ENCODE results near the gene LOXL1.
A peak's percentile ranks its signal among the peaks of the same experiment; 100 is the strongest.

LOXL1 gene

GRCh38 chr15:73926219-73927002 is at the start of gene LOXL1:
TSS of gene LOXL1 (plus strand) at chr15:73926462. CDS start at chr15:73926784, 322 bp downstream.
- ATAC-seq: no peak
- peaks cover 40% of the 10 kb centered on the region for H3K4me1 Mint-ChIP-seq
- H3K4me3 Mint-ChIP-seq: peak within 1 kb of the TSS; percentile 59
- H3K9me3 Mint-ChIP-seq: no peaks in the 10 kb centered on the region
- H3K36me3 Mint-ChIP-seq: no peaks in the 10 kb centered on the region
- H3K27me3 Mint-ChIP-seq: peaks cover 29% of the 10 kb centered on the region
- peak within 1 kb of the TSS; percentile 11 for H3K27ac Mint-ChIP-seq

GRCh38 chr15:73879426-73879825 is 46.8 kb upstream of the LOXL1 start:
- Mint-ChIP-seq H3K27me3 (peaks cover 62% of the 10 kb centered on the region), H3K4me3 (no peak overlapping the region), H3K9me3 (no peaks in the 10 kb centered on the region), H3K27ac (no peak overlapping the region), H3K4me1 (no peaks in the 10 kb centered on the region), H3K36me3 (no peaks in the 10 kb centered on the region)
- no peak for ATAC-seq

- H3K27me3 Mint-ChIP-seq: peaks cover 48% of the 10 kb centered on the region
- H3K4me3 Mint-ChIP-seq: no peak overlapping the region
- no peaks in the 10 kb centered on the region for H3K36me3 Mint-ChIP-seq
- H3K9me3 Mint-ChIP-seq: no peaks in the 10 kb centered on the region
- H3K4me1 Mint-ChIP-seq: peaks cover 5% of the 10 kb centered on the region
- no peak for ATAC-seq
- no peak overlapping the region for H3K27ac Mint-ChIP-seq
These were observed 44.5 kb upstream of the LOXL1 start for GRCh38 chr15:73881579-73882320.

- Mint-ChIP-seq H3K27me3 (peaks cover 48% of the 10 kb centered on the region), H3K4me1 (peaks cover 9% of the 10 kb centered on the region), H3K27ac (no peak overlapping the region), H3K9me3 (no peaks in the 10 kb centered on the region), H3K4me3 (no peak overlapping the region), H3K36me3 (no peaks in the 10 kb centered on the region)
- ATAC-seq: no peak
These were observed 43.4 kb upstream of the LOXL1 start for GRCh38 chr15:73882761-73883419.

- Mint-ChIP-seq H3K4me3 (no peak overlapping the region), H3K9me3 (no peaks in the 10 kb centered on the region), H3K27me3 (peaks cover 58% of the 10 kb centered on the region), H3K36me3 (no peaks in the 10 kb centered on the region), H3K4me1 (peaks cover 9% of the 10 kb centered on the region), H3K27ac (no peak overlapping the region)
- ATAC-seq: no peak
These were observed 42.1 kb upstream of the LOXL1 start for GRCh38 chr15:73884159-73884558.

GRCh38 chr15:73885954-73886700 is 40.1 kb upstream of the LOXL1 start:
- no peak overlapping the region for H3K4me3 Mint-ChIP-seq
- no peaks in the 10 kb centered on the region for H3K36me3 Mint-ChIP-seq
- H3K27me3 Mint-ChIP-seq: peaks cover 61% of the 10 kb centered on the region
- H3K27ac Mint-ChIP-seq: no peak overlapping the region
- peaks cover 9% of the 10 kb centered on the region for H3K4me1 Mint-ChIP-seq
- H3K9me3 Mint-ChIP-seq: no peaks in the 10 kb centered on the region
- ATAC-seq: no peak

- H3K4me3 Mint-ChIP-seq: no peak overlapping the region
- no peaks in the 10 kb centered on the region for H3K36me3 Mint-ChIP-seq
- ATAC-seq: peak; percentile 38
- no peak overlapping the region for H3K27ac Mint-ChIP-seq
- peaks cover 54% of the 10 kb centered on the region for H3K27me3 Mint-ChIP-seq
- peaks cover 9% of the 10 kb centered on the region for H3K4me1 Mint-ChIP-seq
- no peaks in the 10 kb centered on the region for H3K9me3 Mint-ChIP-seq
These were observed 39.4 kb upstream of the LOXL1 start for GRCh38 chr15:73886717-73887345.

- no peak for ATAC-seq
- H3K36me3 Mint-ChIP-seq: no peaks in the 10 kb centered on the region
- peaks cover 9% of the 10 kb centered on the region for H3K4me1 Mint-ChIP-seq
- H3K27ac Mint-ChIP-seq: no peak overlapping the region
- no peaks in the 10 kb centered on the region for H3K9me3 Mint-ChIP-seq
- peaks cover 47% of the 10 kb centered on the region for H3K27me3 Mint-ChIP-seq
- H3K4me3 Mint-ChIP-seq: no peak overlapping the region
These were observed 38.8 kb upstream of the LOXL1 start for GRCh38 chr15:73887481-73887880.

- H3K4me3 Mint-ChIP-seq: no peak overlapping the region
- peaks cover 38% of the 10 kb centered on the region for H3K27me3 Mint-ChIP-seq
- no peaks in the 10 kb centered on the region for H3K36me3 Mint-ChIP-seq
- peaks cover 5% of the 10 kb centered on the region for H3K9me3 Mint-ChIP-seq
- no peak for ATAC-seq
- H3K27ac Mint-ChIP-seq: no peak overlapping the region
- peaks cover 9% of the 10 kb centered on the region for H3K4me1 Mint-ChIP-seq
These were observed 37.8 kb upstream of the LOXL1 start for GRCh38 chr15:73888224-73889041.

- Mint-ChIP-seq H3K27ac (no peak overlapping the region), H3K27me3 (peaks cover 34% of the 10 kb centered on the region), H3K4me3 (no peak overlapping the region), H3K36me3 (no peaks in the 10 kb centered on the region), H3K9me3 (peaks cover 5% of the 10 kb centered on the region), H3K4me1 (peaks cover 9% of the 10 kb centered on the region)
- ATAC-seq: no peak
These were observed 37.1 kb upstream of the LOXL1 start for GRCh38 chr15:73889053-73889761.

- Mint-ChIP-seq H3K4me3 (no peak overlapping the region), H3K9me3 (peaks cover 5% of the 10 kb centered on the region), H3K4me1 (peaks cover 9% of the 10 kb centered on the region), H3K27ac (no peak overlapping the region), H3K27me3 (peaks cover 39% of the 10 kb centered on the region), H3K36me3 (no peaks in the 10 kb centered on the region)
- no peak for ATAC-seq
These were observed 36.5 kb upstream of the LOXL1 start for GRCh38 chr15:73889762-73890124.

- no peak for ATAC-seq
- no peak overlapping the region for H3K4me3 Mint-ChIP-seq
- peaks cover 8% of the 10 kb centered on the region for H3K9me3 Mint-ChIP-seq
- peaks cover 46% of the 10 kb centered on the region for H3K27me3 Mint-ChIP-seq
- H3K36me3 Mint-ChIP-seq: no peaks in the 10 kb centered on the region
- peaks cover 6% of the 10 kb centered on the region for H3K4me1 Mint-ChIP-seq
- no peak overlapping the region for H3K27ac Mint-ChIP-seq
These were observed 34.6 kb upstream of the LOXL1 start for GRCh38 chr15:73891328-73892315.
